B cell (primary cell): ENCODE results near the gene C6orf47.

Experiments
- CTCF ChIP-seq: fragments of 200-600 bp; IDR thresholded peaks from one replicate; pipeline ENCODE4 v1.8.0; 2022; ENCODE audit warnings: antibody characterized with exemption, mild to moderate bottlenecking
- EZH2 ChIP-seq: IDR thresholded peaks from 2 replicates; pipeline ENCODE4 v1.6.1; 2012; ENCODE audit warnings: borderline replicate concordance, low read depth, mild to moderate bottlenecking, moderate library complexity, low read length; ENCODE audit not compliant: insufficient read depth, poor library complexity, severe bottlenecking

- TF ChIP-seq CTCF (no peak), EZH2 (no peak)
These were observed 17.6 kb downstream of the C6orf47 start for GRCh38 chr6:31642798-31643570.
